GM20431 (cell line): ENCODE measurements around the gene INSIG2.

ENCODE experiments used
- in situ Hi-C: fragments of 300-500 bp; cut with MseI, MboI; formaldehyde crosslinking; loops from one replicate; pipeline ENCODE4 v1.15.0; 2020; ENCODE audit warnings: low sequenced_read_pairs; ENCODE audit not compliant: unreplicated experiment

INSIG2 gene

GRCh38 chr2:118088051-118089024, at the start of gene INSIG2:
TSS of gene INSIG2 (plus strand) at chr2:118088471. CDS start at chr2:118096557, 8,086 bp downstream.
- in situ Hi-C loops = no loop called here

- in situ Hi-C loops = no loop called here
Observed at GRCh38 chr2:118040891-118041290, 47.4 kb upstream of the INSIG2 start.

- in situ Hi-C loops = no loop called here
Observed at GRCh38 chr2:118044103-118044716, 44.1 kb upstream of the INSIG2 start.

- in situ Hi-C loops = no loop called here
Observed at GRCh38 chr2:118044854-118045253, 43.4 kb upstream of the INSIG2 start.

- in situ Hi-C loops = no loop called here
Observed at GRCh38 chr2:118045286-118045685, 43.0 kb upstream of the INSIG2 start.

GRCh38 chr2:118046634-118047210, 41.5 kb upstream of the INSIG2 start:
- in situ Hi-C loops = no loop called here

GRCh38 chr2:118047380-118047826, 40.9 kb upstream of the INSIG2 start:
- in situ Hi-C loops = no loop called here

GRCh38 chr2:118048401-118048800, 39.9 kb upstream of the INSIG2 start:
- in situ Hi-C loops = no loop called here

- in situ Hi-C loops = no loop called here
Observed at GRCh38 chr2:118049140-118049815, 39.0 kb upstream of the INSIG2 start.

- in situ Hi-C loops = loop anchor here (25.0 kb wide), 1 partner anchor 813 kb away; no protein-coding TSS in a partner anchor
Observed at GRCh38 chr2:118049816-118050140, 38.5 kb upstream of the INSIG2 start.

GRCh38 chr2:118050386-118050785, 37.9 kb upstream of the INSIG2 start:
- in situ Hi-C loops = loop anchor here (25.0 kb wide), 1 partner anchor 812 kb away; no protein-coding TSS in a partner anchor

- in situ Hi-C loops = loop anchor here (25.0 kb wide), 1 partner anchor 811 kb away; no protein-coding TSS in a partner anchor
Observed at GRCh38 chr2:118050974-118051373, 37.3 kb upstream of the INSIG2 start.

- in situ Hi-C loops = loop anchor here (25.0 kb wide), 1 partner anchor 810 kb away; no protein-coding TSS in a partner anchor
Observed at GRCh38 chr2:118051826-118052358, 36.4 kb upstream of the INSIG2 start.

- in situ Hi-C loops = loop anchor here (25.0 kb wide), 1 partner anchor 810 kb away; no protein-coding TSS in a partner anchor
Observed at GRCh38 chr2:118052474-118052873, 35.8 kb upstream of the INSIG2 start.

GRCh38 chr2:118053681-118054080, 34.6 kb upstream of the INSIG2 start:
- in situ Hi-C loops = loop anchor here (25.0 kb wide), 1 partner anchor 809 kb away; no protein-coding TSS in a partner anchor

GRCh38 chr2:118054213-118055008, 33.9 kb upstream of the INSIG2 start:
- in situ Hi-C loops = loop anchor here (25.0 kb wide), 1 partner anchor 808 kb away; no protein-coding TSS in a partner anchor

GRCh38 chr2:118055512-118056164, 32.6 kb upstream of the INSIG2 start:
- in situ Hi-C loops = loop anchor here (25.0 kb wide), 1 partner anchor 807 kb away; no protein-coding TSS in a partner anchor

- in situ Hi-C loops = loop anchor here (25.0 kb wide), 1 partner anchor 806 kb away; no protein-coding TSS in a partner anchor
Observed at GRCh38 chr2:118056165-118056534, 32.1 kb upstream of the INSIG2 start.
